Muscle of leg (tissue), 16 donors: Measurements from ENCODE around the gene TBCB. TPM values are rescaled to one million over a fixed set of nuclear protein-coding genes. Genes with fewer than 3 reads are reported as not detected.
"Not testable (repeated sequence)": the region's sequence is repeated elsewhere in the genome, so short reads cannot be mapped to it uniquely, and the experiment has no call there.

ENCODE experiments used
- DNase-seq: peaks from one replicate; pipeline ENCODE4 v3.0.0; 2013
- H3K27ac ChIP-seq: one replicate; pipeline ENCODE4 v1.5.1; 2013; ENCODE audit warnings: mild to moderate bottlenecking, low read length, control low read depth
- H3K27me3 ChIP-seq: one replicate; pipeline ENCODE4 v1.6.1; 2013; ENCODE audit warnings: low read length; ENCODE audit not compliant: control insufficient read depth, insufficient read depth
- H3K36me3 ChIP-seq: one replicate; pipeline ENCODE4 v1.6.1; 2013; ENCODE audit warnings: low read length; ENCODE audit not compliant: control insufficient read depth, insufficient read depth
- H3K4me1 ChIP-seq: one replicate; pipeline ENCODE4 v1.6.1; 2013; ENCODE audit warnings: low read length; ENCODE audit not compliant: control insufficient read depth, insufficient read depth
- H3K4me3 ChIP-seq: one replicate; pipeline ENCODE4 v1.5.1; 2013; ENCODE audit warnings: low read length, control low read depth
- H3K9me3 ChIP-seq: replicated peaks from 2 replicates; pipeline ENCODE4 v1.6.1; 2013; ENCODE audit warnings: low read depth, low read length; ENCODE audit not compliant: control insufficient read depth
- WGBS: methylation state at CpG from one replicate; pipeline ENCODE4 v1.1.5; 2013; ENCODE audit warnings: missing lambda C conversion rate; ENCODE audit not compliant: insufficient coverage; 5-methylcytosine and 5-hydroxymethylcytosine counted together
- long read RNA-seq, 11 donors: transcript quantifications; one replicate each; lab custom pipeline, GENCODE V29; 2026
- polyA plus RNA-seq, 8 donors: library from polyadenylated mRNA; unstranded; fragments of 120-200 nt; gene quantifications; one replicate each; pipeline versions ENCODE4 v1.2.1 to v1.2.3, GENCODE V29; 2013; ENCODE audit warnings: inconsistent platforms in 1 of 8, low replicate concordance in 1 of 8; ENCODE audit not compliant: insufficient read length in 8 of 8, insufficient read depth in 1 of 8
- total RNA-seq: library from RNA; stranded (reverse); fragments of 120-200 nt; gene quantifications from one replicate; pipeline ENCODE4 v1.2.4, GENCODE V29; 2013

TBCB gene, protein sequence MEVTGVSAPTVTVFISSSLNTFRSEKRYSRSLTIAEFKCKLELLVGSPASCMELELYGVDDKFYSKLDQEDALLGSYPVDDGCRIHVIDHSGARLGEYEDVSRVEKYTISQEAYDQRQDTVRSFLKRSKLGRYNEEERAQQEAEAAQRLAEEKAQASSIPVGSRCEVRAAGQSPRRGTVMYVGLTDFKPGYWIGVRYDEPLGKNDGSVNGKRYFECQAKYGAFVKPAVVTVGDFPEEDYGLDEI
- total RNA-seq (129 TPM), polyA plus RNA-seq (10 to 100 TPM; 86.5 to 97.3 (median 90.7) TPM)
- long read RNA-seq, donor 1, transcript TBCB-201 (6 exons, 1,473 nt): major isoform, 18 of 22 reads
- long read RNA-seq, donor 1, partial matches to known transcripts: 0 of 22 reads
- long read RNA-seq, donor 1, other reads (novel, unspliced or antisense): 0 of 22 reads
- long read RNA-seq, donor 2, partial matches to known transcripts: 0 of 3 reads
- long read RNA-seq, donor 2, other reads (novel, unspliced or antisense): 0 of 3 reads
- long read RNA-seq, donor 3, transcript TBCB-208 (5 exons, 776 nt): minor isoform, 5 of 37 reads
- long read RNA-seq, donor 3, transcript TBCB-201 (6 exons, 1,473 nt): major isoform, 27 of 37 reads
- long read RNA-seq, donor 3, partial matches to known transcripts: 0 of 37 reads
- long read RNA-seq, donor 3, other reads (novel, unspliced or antisense): 0 of 37 reads
- long read RNA-seq, donor 4, transcript TBCB-201 (6 exons, 1,473 nt): major isoform, 36 of 47 reads
- long read RNA-seq, donor 4, partial matches to known transcripts: 6 of 47 reads
- long read RNA-seq, donor 4, other reads (novel, unspliced or antisense): 0 of 47 reads
- long read RNA-seq, donor 5, transcript TBCB-208 (5 exons, 776 nt): minor isoform, 13 of 95 reads
- long read RNA-seq, donor 5, transcript TBCB-201 (6 exons, 1,473 nt): major isoform, 64 of 95 reads
- long read RNA-seq, donor 5, partial matches to known transcripts: 16 of 95 reads
- long read RNA-seq, donor 5, other reads (novel, unspliced or antisense): 0 of 95 reads
- long read RNA-seq, donor 6, transcript TBCB-201 (6 exons, 1,473 nt): major isoform, 73 of 97 reads
- long read RNA-seq, donor 6, transcript TBCB-208 (5 exons, 776 nt): minor isoform, 6 of 97 reads
- long read RNA-seq, donor 6, partial matches to known transcripts: 9 of 97 reads
- long read RNA-seq, donor 6, other reads (novel, unspliced or antisense): 5 of 97 reads
- long read RNA-seq, donor 7, transcript TBCB-208 (5 exons, 776 nt): minor isoform, 8 of 63 reads
- long read RNA-seq, donor 7, transcript TBCB-201 (6 exons, 1,473 nt): major isoform, 38 of 63 reads
- long read RNA-seq, donor 7, partial matches to known transcripts: 14 of 63 reads
- long read RNA-seq, donor 7, other reads (novel, unspliced or antisense): 0 of 63 reads
- long read RNA-seq, donor 8, transcript TBCB-201 (6 exons, 1,473 nt): major isoform, 25 of 48 reads
- long read RNA-seq, donor 8, partial matches to known transcripts: 17 of 48 reads
- long read RNA-seq, donor 8, other reads (novel, unspliced or antisense): 0 of 48 reads
- long read RNA-seq, donor 9, transcript TBCB-201 (6 exons, 1,473 nt): major isoform, 23 of 32 reads
- long read RNA-seq, donor 9, partial matches to known transcripts: 5 of 32 reads
- long read RNA-seq, donor 9, other reads (novel, unspliced or antisense): 0 of 32 reads
- long read RNA-seq, donor 10, transcript TBCB-201 (6 exons, 1,473 nt): major isoform, 33 of 66 reads
- long read RNA-seq, donor 10, partial matches to known transcripts: 24 of 66 reads
- long read RNA-seq, donor 10, other reads (novel, unspliced or antisense): 0 of 66 reads
- long read RNA-seq, donor 11, transcript TBCB-201 (6 exons, 1,473 nt): major isoform, 24 of 37 reads
- long read RNA-seq, donor 11, partial matches to known transcripts: 6 of 37 reads
- long read RNA-seq, donor 11, other reads (novel, unspliced or antisense): 0 of 37 reads

DNA sequence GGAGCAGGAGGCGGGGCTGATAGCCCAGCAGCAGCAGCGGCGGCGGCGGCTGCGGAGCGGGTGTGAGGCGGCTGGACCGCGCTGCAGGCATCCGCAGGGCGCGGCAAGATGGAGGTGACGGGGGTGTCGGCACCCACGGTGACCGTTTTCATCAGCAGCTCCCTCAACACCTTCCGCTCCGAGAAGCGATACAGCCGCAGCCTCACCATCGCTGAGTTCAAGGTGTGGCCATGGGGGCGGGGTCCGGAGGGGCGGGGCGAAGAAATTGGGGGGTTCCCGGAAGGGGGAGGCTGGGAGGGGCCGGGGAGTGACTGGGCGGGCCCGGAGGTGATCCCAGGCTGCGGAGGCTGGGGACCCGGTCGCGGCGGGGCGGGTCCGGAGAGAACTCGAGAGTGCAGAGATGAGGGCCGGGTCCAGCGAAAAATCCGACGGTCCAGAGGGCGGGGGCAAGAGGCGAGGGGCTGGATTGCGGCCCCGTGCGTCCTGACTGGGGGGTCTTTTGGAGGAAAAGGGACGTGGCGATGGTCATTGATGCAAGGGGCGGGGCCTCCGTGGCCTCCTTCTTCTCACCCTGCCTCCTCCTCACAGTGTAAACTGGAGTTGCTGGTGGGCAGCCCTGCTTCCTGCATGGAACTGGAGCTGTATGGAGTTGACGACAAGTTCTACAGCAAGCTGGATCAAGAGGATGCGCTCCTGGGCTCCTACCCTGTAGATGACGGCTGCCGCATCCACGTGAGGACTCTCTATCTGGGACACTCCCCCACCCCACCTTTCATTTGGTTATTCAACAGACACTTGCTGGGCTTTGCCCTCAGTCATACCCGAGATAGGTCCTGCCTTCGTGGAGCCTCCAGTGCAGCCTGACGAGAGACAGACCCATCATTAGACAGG, at the start of gene TBCB:
Gene TBCB, plus strand, starts transcription at position 16 of the 891 bp plus-strand sequence. Its CDS starts 93 bp downstream, at position 109.
- Histone ChIP-seq H3K27ac (peak within 1 kb of the TSS; percentile 95), H3K4me1 (peaks cover 21% of the 10 kb centered on the region), H3K36me3 (peaks cover 57% of the 10 kb centered on the region), H3K27me3 (no peaks in the 10 kb centered on the region), H3K4me3 (peak within 1 kb of the TSS; percentile 78), H3K9me3 (no peaks in the 10 kb centered on the region)
- 1% methylated on average over 45 of the region's 59 CpGs for WGBS
- no peak for DNase-seq

DNA sequence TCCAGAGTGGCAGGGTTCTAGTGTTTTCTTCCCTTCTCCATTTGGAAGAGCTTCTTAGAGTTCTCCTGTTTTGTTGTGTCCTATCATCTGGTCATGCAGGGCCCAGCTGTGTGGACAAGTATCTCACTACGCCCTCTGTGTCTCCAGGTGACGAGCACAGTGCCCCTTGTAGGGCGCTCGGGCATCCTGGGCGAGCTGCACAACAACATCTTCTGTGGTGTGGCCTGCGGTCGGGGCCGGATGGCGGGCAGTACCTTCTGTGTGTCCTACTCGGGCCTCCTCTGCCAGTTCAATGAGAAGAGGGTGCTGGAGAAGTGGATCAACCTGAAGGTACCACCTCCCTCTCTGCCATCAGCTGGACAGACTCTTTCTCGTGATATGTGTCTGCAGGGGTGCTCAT, 47.6 kb upstream of the TBCB start:
- Histone ChIP-seq H3K9me3 (no peaks in the 10 kb centered on the region), H3K4me3 (no peak overlapping the region), H3K27me3 (no peaks in the 10 kb centered on the region), H3K4me1 (no peaks in the 10 kb centered on the region), H3K27ac (no peak overlapping the region), H3K36me3 (peaks cover 42% of the 10 kb centered on the region)
- no peak for DNase-seq
- 77% methylated on average over 2 of the region's 11 CpGs for WGBS

DNA sequence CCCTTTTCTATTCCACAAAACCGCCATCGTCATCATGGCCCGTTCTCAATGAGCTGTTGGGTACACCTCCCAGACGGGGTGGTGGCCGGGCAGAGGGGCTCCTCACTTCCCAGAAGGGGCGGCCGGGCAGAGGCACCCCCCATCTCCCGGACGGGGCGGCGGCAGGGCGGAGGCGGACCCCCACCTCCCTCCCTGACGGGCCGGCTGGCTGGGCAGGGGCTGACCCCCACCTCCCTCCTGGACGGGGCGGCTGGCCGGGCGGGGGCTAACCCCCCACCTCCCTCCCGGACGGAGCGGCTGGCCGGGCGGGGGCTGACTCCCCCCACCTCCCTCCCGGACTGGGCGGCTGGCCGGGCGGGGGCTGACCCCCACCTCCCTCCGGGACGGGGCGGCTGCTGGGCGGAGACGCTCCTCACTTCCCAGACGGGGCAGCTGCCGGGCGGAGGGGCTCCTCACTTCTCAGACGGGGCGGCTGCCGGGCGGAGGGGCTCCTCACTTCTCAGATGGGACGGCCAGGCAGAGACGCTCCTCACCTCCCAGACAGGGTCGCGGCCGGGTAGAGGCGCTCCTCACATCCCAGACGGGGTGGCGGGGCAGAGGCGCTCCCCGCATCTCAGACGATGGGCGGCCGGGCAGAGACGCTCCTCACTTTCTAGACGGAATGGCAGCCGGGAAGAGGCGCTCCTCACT, 46.3 kb upstream of the TBCB start:
- H3K27me3 ChIP-seq, H3K4me1 ChIP-seq, H3K9me3 ChIP-seq, DNase-seq, H3K27ac ChIP-seq, H3K4me3 ChIP-seq: not testable (repeated sequence)
- H3K36me3 ChIP-seq: peaks cover 44% of the 10 kb centered on the region
- WGBS: 100% methylated on average over 8 of the region's 57 CpGs

DNA sequence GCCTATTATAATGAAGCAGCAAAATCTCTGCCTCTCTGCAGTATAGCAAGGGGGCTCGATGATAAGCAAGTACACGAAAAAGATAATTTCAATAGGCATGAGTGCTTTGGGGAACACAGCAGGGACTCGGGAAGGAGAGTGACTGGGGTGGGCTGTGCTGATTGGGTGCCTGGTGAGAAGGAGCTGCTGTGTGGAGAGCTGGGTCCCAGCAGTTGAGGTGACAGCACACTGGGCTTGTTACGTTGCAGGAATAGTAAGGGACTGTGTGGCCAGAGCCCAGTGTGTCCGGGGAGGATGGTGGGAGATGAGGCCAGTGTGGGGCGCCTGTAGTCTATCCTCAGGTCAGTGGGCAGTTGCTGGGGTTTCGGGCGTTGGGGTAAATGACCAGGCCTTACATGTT, 43.2 kb upstream of the TBCB start:
- Histone ChIP-seq H3K9me3 (no peaks in the 10 kb centered on the region), H3K4me3 (no peak overlapping the region), H3K36me3 (peaks cover 32% of the 10 kb centered on the region), H3K27ac (no peak overlapping the region), H3K27me3 (no peaks in the 10 kb centered on the region), H3K4me1 (no peaks in the 10 kb centered on the region)
- no peak for DNase-seq
- 83% methylated on average over 6 of the region's 8 CpGs for WGBS

GRCh38 chr19:36073121-36073876, 42.0 kb upstream of the TBCB start:
- Histone ChIP-seq H3K27me3 (no peaks in the 10 kb centered on the region), H3K9me3 (no peaks in the 10 kb centered on the region), H3K4me1 (no peaks in the 10 kb centered on the region), H3K27ac (no peak overlapping the region), H3K4me3 (no peak overlapping the region), H3K36me3 (peaks cover 21% of the 10 kb centered on the region)
- 78% methylated on average over 8 of the region's 10 CpGs for WGBS
- DNase-seq: no peak

GRCh38 chr19:36079389-36079945, 35.8 kb upstream of the TBCB start:
- H3K36me3 ChIP-seq: peaks cover 28% of the 10 kb centered on the region
- no peaks in the 10 kb centered on the region for H3K9me3 ChIP-seq
- DNase-seq: no peak
- H3K4me1 ChIP-seq: no peaks in the 10 kb centered on the region
- no peak overlapping the region for H3K27ac ChIP-seq
- H3K27me3 ChIP-seq: no peaks in the 10 kb centered on the region
- H3K4me3 ChIP-seq: no peak overlapping the region
- WGBS: no CpG with 5 or more reads among the region's 3 CpGs

GRCh38 chr19:36081385-36081784, 33.9 kb upstream of the TBCB start:
- H3K4me3 ChIP-seq: no peak overlapping the region
- no peak overlapping the region for H3K27ac ChIP-seq
- H3K27me3 ChIP-seq: no peaks in the 10 kb centered on the region
- WGBS: 93% methylated on average over 2 of the region's 3 CpGs
- H3K36me3 ChIP-seq: peaks cover 33% of the 10 kb centered on the region
- H3K4me1 ChIP-seq: no peaks in the 10 kb centered on the region
- no peak for DNase-seq
- no peaks in the 10 kb centered on the region for H3K9me3 ChIP-seq
